ENCODE measurements around the gene PPP1R37. TPM values are rescaled to one million over a fixed set of nuclear protein-coding genes. Genes with fewer than 3 reads are reported as not detected.

PPP1R37 gene
- total and polyA plus RNA-seq, 2 experiments from 2014 or later = 14.0 to 30.8 TPM

- TF ChIP-seq EZH2phosphoT487 (IDR thresholded peaks at IDR 0.05; ENCODE audit: low read depth, severe bottlenecking, unreplicated experiment) (no peak), EZH2 (IDR thresholded peaks at IDR 0.05; ENCODE audit: borderline replicate concordance) (no peak), CTCF (IDR thresholded peaks at IDR 0.05; ENCODE audit: poor library complexity) (no peak)
- WGBS (ENCODE audit: low lambda C conversion rate, missing lambda C conversion rate) = 49% methylated on average over 7 of the region's 9 CpGs
These were observed 87.0 kb downstream of the PPP1R37 start for GRCh38 chr19:45179892-45180370.

GRCh38 chr19:45180936-45181335, 88.0 kb downstream of the PPP1R37 start:
- Histone ChIP-seq H3K9me3 (ENCODE audit: low read depth) (no peaks in the 10 kb centered on the region), H3K9me2 (replicated peaks; ENCODE audit: insufficient read depth) (no peaks in the 10 kb centered on the region), H2AFZ (no peak overlapping the region), H3K79me2 (peaks cover 45% of the 10 kb centered on the region), H3K4me2 (peak overlapping the region; percentile 95), H3K27me3 (no peaks in the 10 kb centered on the region), H3K36me3 (replicated peaks; ENCODE audit: insufficient read depth, low read depth) (no peaks in the 10 kb centered on the region), H3K27ac (no peak overlapping the region), H4K20me1 (ENCODE audit: insufficient read depth, poor library complexity, severe bottlenecking) (no peaks in the 10 kb centered on the region), H3K4me3 (no peak overlapping the region), H3K4me1 (ENCODE audit: insufficient read depth) (peaks cover 10% of the 10 kb centered on the region)
- 88% methylated on average over 7 of the region's 7 CpGs for WGBS (ENCODE audit: low lambda C conversion rate, missing lambda C conversion rate)
- TF ChIP-seq EZH2phosphoT487 (IDR thresholded peaks at IDR 0.05; ENCODE audit: low read depth, severe bottlenecking, unreplicated experiment) (no peak), EZH2 (IDR thresholded peaks at IDR 0.05; ENCODE audit: borderline replicate concordance) (no peak), CTCF (IDR thresholded peaks at IDR 0.05; ENCODE audit: poor library complexity) (no peak)
- DNase-seq (ENCODE audit: low spot score) = no peak

More at GRCh38 chr19:45179892-45180370, 87.0 kb downstream of the PPP1R37 start:
- Histone ChIP-seq H3K27ac (peak overlapping the region; percentile 79), H3K9me2 (replicated peaks; ENCODE audit: insufficient read depth) (no peaks in the 10 kb centered on the region), H2AFZ (no peak overlapping the region), H3K4me2 (peak overlapping the region; percentile 95), H3K27me3 (no peaks in the 10 kb centered on the region), H3K9me3 (ENCODE audit: low read depth) (no peaks in the 10 kb centered on the region), H4K20me1 (ENCODE audit: insufficient read depth, poor library complexity, severe bottlenecking) (no peaks in the 10 kb centered on the region), H3K79me2 (peaks cover 45% of the 10 kb centered on the region), H3K36me3 (replicated peaks; ENCODE audit: insufficient read depth, low read depth) (no peaks in the 10 kb centered on the region), H3K4me3 (peak overlapping the region; percentile 30), H3K4me1 (ENCODE audit: insufficient read depth) (peaks cover 10% of the 10 kb centered on the region)
- no peak for DNase-seq (ENCODE audit: low spot score)

DNA sequence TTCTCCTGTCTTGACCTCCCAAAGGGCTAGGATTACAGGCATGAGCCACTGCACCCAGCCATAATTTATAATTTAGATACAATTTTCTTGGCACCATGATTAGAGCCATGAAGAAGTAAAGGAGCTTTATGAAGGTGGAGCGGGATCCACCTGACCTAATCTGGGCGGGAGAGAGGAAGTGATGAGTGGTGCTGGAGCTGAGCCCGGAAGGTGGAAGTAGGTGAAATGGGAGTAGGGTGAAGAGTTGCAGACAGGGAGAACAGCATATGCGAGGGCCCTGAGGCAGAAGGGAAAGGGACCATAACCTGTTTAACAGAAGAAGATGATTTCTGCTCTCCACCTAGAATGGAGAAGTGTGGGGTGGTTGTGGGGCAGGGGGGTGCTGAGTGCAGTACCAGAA, 89.8 kb downstream of the PPP1R37 start:
- H4K20me1 ChIP-seq (ENCODE audit: insufficient read depth, poor library complexity, severe bottlenecking) = no peaks in the 10 kb centered on the region
- TF ChIP-seq CTCF (IDR thresholded peaks at IDR 0.05; ENCODE audit: poor library complexity) = no peak
- no peak for TF ChIP-seq EZH2 (IDR thresholded peaks at IDR 0.05; ENCODE audit: borderline replicate concordance)
- no peak for TF ChIP-seq EZH2phosphoT487 (IDR thresholded peaks at IDR 0.05; ENCODE audit: low read depth, severe bottlenecking, unreplicated experiment)
- H3K4me3 ChIP-seq = no peak overlapping the region
- no peaks in the 10 kb centered on the region for H3K36me3 ChIP-seq (replicated peaks; ENCODE audit: insufficient read depth, low read depth)
- H3K9me3 ChIP-seq (ENCODE audit: low read depth) = no peaks in the 10 kb centered on the region
- no peak overlapping the region for H3K4me2 ChIP-seq
- H3K27ac ChIP-seq = no peak overlapping the region
- H2AFZ ChIP-seq = no peak overlapping the region
- DNase-seq (ENCODE audit: low spot score) = no peak
- no peaks in the 10 kb centered on the region for H3K9me2 ChIP-seq (replicated peaks; ENCODE audit: insufficient read depth)
- peaks cover 3% of the 10 kb centered on the region for H3K4me1 ChIP-seq (ENCODE audit: insufficient read depth)
- 95% methylated on average over 4 of the region's 4 CpGs for WGBS (ENCODE audit: low lambda C conversion rate, missing lambda C conversion rate)
- H3K27me3 ChIP-seq = no peaks in the 10 kb centered on the region
- H3K79me2 ChIP-seq = peaks cover 32% of the 10 kb centered on the region
